RWPE2 (cell line): ENCODE results near the gene KLHDC7B.
A peak's percentile ranks its signal among the peaks of the same experiment; 100 is the strongest.
"Not testable (repeated sequence)": the region's sequence is repeated elsewhere in the genome, so short reads cannot be mapped to it uniquely, and the experiment has no call there.

Experiments used
- ATAC-seq: fragments of 200-7000 bp; cut with Tn5 transposase; 3 replicates; pipeline ENCODE4 v1.9.1; 2021; ENCODE audit warnings: low read depth
- DNase-seq: peaks from one replicate; pipeline ENCODE4 v3.0.0-alpha.2; 2020; ENCODE audit warnings: low spot score
- H3K27ac ChIP-seq: fragments of 450-650 bp; 2 replicates; pipeline ENCODE4 v1.5.1; 2017; ENCODE audit warnings: mild to moderate bottlenecking; ENCODE audit not compliant: poor library complexity, severe bottlenecking
- H3K27me3 ChIP-seq: fragments of 250-450 bp; sonication (Bioruptor Pico); 2 replicates; pipeline ENCODE4 v1.5.1; 2021; ENCODE audit warnings: mild to moderate bottlenecking, moderate library complexity; ENCODE audit not compliant: insufficient read depth, poor library complexity, severe bottlenecking
- H3K36me3 ChIP-seq: fragments of 250-450 bp; sonication (Bioruptor Pico); 2 replicates; pipeline ENCODE4 v1.5.1; 2020; ENCODE audit warnings: low read depth, mild to moderate bottlenecking, moderate library complexity
- H3K4me1 ChIP-seq: fragments of 250-450 bp; sonication (Bioruptor Pico); 2 replicates; pipeline ENCODE4 v1.5.1; 2021; ENCODE audit warnings: mild to moderate bottlenecking, moderate library complexity; ENCODE audit not compliant: insufficient read depth, poor library complexity, severe bottlenecking
- H3K4me3 ChIP-seq: fragments of 250-450 bp; sonication (Bioruptor Pico); 2 replicates; pipeline ENCODE4 v1.5.1; 2021; ENCODE audit warnings: mild to moderate bottlenecking, moderate library complexity; ENCODE audit not compliant: severe bottlenecking
- H3K9me3 ChIP-seq: fragments of 250-450 bp; sonication (Bioruptor Pico); 2 replicates; pipeline ENCODE4 v1.5.1; 2021; ENCODE audit warnings: mild to moderate bottlenecking, moderate library complexity; ENCODE audit not compliant: severe bottlenecking
- TF ChIP-seq, protein P1 (sequence below): fragments of 450-650 bp; IDR thresholded peaks from one replicate; pipeline ENCODE4 v1.5.1; 2017; ENCODE audit warnings: mild to moderate bottlenecking, moderate library complexity; ENCODE audit not compliant: poor library complexity, severe bottlenecking

KLHDC7B gene

DNA sequence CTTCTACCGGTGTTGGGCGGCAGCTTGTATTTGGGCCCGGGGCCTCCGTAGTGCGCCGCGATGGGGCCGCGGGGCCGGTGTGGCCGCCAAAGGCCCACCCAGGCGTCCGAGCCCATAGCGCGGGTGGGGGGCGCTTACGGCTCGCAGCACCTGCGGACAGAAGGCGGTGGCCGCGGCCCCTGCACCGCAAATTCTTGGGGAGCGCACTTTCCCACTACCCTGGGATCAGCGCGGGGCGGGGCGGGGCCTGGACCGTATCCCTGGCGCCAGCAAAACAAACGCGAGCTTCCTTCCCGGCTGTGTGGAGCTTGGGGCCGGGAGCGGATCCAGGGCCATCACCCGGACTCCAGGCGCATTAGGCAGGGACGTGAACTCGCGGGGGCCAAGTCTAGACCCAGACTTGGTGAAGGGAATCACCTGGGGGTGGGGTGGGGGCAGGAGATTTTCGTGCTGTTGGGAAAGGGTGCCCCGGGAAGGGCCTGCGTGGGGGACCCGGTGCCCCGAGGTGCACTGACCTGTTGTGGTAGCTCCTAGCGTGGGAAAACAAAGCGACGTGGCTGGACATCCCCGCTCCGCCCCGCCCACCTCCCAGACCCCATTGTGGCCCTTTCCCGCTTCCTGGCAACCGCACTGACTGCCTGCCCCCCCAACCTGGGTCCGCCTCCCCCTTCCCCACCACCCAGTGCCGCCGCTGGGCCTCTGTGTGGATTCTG is 13.6 kb upstream of the KLHDC7B start:
- no peaks in the 10 kb centered on the region for H3K4me1 ChIP-seq
- H3K9me3 ChIP-seq: no peaks in the 10 kb centered on the region
- no peaks in the 10 kb centered on the region for H3K27me3 ChIP-seq
- no peaks in the 10 kb centered on the region for H3K36me3 ChIP-seq
- H3K27ac ChIP-seq: peak overlapping the region; percentile 81
- ATAC-seq: peak; percentile 45
- DNase-seq: peak; percentile 71
- TF ChIP-seq, protein P1, sequence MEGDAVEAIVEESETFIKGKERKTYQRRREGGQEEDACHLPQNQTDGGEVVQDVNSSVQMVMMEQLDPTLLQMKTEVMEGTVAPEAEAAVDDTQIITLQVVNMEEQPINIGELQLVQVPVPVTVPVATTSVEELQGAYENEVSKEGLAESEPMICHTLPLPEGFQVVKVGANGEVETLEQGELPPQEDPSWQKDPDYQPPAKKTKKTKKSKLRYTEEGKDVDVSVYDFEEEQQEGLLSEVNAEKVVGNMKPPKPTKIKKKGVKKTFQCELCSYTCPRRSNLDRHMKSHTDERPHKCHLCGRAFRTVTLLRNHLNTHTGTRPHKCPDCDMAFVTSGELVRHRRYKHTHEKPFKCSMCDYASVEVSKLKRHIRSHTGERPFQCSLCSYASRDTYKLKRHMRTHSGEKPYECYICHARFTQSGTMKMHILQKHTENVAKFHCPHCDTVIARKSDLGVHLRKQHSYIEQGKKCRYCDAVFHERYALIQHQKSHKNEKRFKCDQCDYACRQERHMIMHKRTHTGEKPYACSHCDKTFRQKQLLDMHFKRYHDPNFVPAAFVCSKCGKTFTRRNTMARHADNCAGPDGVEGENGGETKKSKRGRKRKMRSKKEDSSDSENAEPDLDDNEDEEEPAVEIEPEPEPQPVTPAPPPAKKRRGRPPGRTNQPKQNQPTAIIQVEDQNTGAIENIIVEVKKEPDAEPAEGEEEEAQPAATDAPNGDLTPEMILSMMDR: no peak
- H3K4me3 ChIP-seq: peak overlapping the region; percentile 67

DNA sequence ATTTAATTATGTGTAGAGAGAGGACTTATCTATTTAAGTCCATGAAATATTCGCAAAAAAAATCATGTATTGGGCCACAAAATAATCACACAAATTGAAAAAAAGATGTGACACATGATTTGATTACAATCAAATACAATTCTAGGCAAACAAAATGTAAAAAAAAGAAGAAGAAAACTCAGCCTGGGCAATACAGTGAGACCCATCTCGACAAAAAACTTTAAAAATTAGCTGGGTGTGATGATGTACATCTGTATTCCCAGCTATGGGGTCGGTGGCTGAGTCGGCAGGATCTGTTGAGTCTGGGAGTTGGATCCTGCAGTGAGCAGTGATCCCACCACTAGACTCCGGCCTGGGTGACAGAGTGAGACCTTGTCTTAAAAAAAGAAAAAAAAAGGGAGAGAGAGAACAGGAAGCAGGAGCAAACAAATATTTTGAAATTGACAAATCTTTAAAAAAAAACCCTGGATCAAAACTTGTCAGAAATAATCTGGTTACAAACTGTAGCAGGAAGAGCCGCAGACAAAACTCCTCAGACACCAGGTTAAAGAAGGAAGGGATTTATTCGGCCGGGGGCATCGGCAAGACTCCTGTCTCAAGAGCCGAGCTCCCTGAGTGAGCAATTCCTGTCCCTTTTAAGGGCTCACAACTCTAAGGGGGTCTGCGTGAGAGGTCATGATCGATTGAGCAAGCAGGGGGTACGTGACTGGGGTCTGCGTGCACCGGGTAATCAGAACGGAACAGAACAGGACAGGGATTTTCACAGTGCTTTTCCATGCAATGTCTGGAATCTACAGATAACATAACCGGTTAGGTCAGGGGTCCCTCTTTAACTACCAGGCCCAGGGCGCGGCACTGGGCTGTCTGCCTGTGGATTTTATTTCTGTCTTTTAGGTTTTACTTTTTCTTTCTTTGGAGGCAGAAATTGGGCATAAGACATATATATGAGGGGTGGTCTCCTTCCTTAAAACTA is 12.6 kb upstream of the KLHDC7B start:
- H3K9me3 ChIP-seq: no peaks in the 10 kb centered on the region
- TF ChIP-seq, protein P1: no peak
- H3K27me3 ChIP-seq: no peaks in the 10 kb centered on the region
- no peak overlapping the region for H3K4me3 ChIP-seq
- no peaks in the 10 kb centered on the region for H3K4me1 ChIP-seq
- H3K36me3 ChIP-seq: no peaks in the 10 kb centered on the region
- DNase-seq (no peak), ATAC-seq (no peak)
- no peak overlapping the region for H3K27ac ChIP-seq

DNA sequence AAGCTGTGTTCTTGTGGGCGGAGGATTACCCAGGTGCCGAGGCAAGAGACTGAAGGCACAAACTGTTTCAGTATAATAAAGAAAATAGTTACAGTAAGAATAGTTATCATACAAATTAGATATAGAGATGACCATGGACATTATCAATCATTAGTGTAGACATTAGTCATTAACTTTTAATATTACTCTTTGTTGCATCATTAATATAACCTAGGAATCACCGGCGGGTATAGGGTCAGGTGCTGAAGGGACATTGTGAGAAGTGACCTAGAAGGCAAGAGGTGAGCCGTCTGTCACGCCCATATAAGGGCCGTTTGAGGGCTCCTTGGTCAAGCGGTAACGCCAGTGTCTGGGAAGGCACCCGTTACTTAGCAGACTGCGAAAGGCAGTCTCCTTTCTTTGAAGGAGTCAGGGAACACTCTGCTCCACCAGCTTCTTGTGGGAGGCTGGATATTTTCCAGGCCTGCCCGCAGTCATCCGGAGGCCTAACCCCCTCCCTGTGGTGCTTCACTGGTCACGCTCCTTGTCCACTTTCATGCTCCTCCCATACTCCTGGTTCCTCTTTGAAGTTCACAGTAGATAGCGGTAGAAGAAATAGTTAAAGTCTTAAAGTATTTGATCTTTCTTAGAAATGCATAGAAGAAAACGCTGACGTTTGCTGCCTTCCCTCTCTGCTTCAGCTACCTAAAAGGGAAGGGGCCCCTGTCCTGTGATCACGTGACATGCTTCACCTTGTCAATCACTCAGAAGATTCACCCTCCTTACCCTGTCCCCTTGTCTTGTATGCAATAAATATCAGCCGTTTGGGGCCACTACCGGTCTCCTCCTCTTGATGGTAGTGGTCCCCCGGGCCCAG is 11.6 kb upstream of the KLHDC7B start:
- H3K27ac ChIP-seq, H3K27me3 ChIP-seq, H3K9me3 ChIP-seq, H3K36me3 ChIP-seq, DNase-seq, H3K4me1 ChIP-seq, ATAC-seq, H3K4me3 ChIP-seq: not testable (repeated sequence)

DNA sequence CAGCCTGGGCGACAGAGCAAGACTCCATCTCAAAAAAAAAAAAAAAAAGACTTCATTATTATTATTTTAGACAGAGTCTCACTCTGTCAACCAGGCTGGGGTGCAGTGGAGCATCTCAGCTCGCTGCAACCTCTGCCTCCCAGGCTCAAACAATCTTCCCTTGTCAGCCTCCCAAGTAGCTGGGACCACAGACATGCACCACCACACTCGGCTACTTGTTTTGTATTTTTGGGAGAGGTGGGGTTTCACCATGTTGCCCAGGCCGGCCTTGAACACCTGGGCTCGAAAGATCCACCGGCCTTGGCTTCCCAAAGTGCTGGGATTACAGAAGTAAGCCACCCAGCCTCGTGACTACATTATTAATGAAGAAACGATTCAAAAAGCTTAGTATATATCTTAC is 10.6 kb upstream of the KLHDC7B start:
- Histone ChIP-seq H3K36me3 (no peaks in the 10 kb centered on the region), H3K27me3 (no peaks in the 10 kb centered on the region), H3K9me3 (no peaks in the 10 kb centered on the region), H3K4me1 (peaks cover 14% of the 10 kb centered on the region), H3K27ac (no peak overlapping the region), H3K4me3 (no peak overlapping the region)
- TF ChIP-seq, protein P1: no peak
- no peak for DNase-seq
- ATAC-seq: no peak

DNA sequence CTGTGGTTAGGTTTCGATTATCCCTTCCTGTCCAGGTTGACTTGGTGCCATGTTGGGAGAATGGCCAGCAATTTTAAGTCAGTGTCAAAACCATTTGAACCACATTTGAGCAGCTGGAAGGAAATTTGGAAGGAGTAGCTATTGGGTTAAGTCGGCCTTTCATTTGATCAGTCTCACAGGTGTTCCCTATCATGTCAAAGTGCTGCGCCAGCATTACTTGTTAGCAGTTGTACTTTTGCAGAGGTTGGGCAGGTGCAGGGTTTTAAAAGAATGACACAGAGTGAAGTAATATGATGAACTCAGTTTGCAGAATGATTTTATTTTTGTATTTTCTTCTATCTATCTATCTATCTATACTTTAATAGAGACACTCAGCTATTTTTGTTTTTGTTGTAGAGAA is 9.5 kb upstream of the KLHDC7B start:
- Histone ChIP-seq H3K36me3 (no peaks in the 10 kb centered on the region), H3K4me1 (peaks cover 20% of the 10 kb centered on the region), H3K27ac (no peak overlapping the region), H3K4me3 (no peak overlapping the region), H3K27me3 (no peaks in the 10 kb centered on the region), H3K9me3 (no peaks in the 10 kb centered on the region)
- TF ChIP-seq, protein P1: no peak
- ATAC-seq: no peak
- DNase-seq: no peak
